Spleen (tissue), 11 donors: Measurements from ENCODE around the gene OR2Z1. TPM values are rescaled to one million over a fixed set of nuclear protein-coding genes. Genes with fewer than 3 reads are reported as not detected.
"Not testable (repeated sequence)": the region's sequence is repeated elsewhere in the genome, so short reads cannot be mapped to it uniquely, and the experiment has no call there.

Experiments
- DNase-seq: peaks from one replicate; pipeline ENCODE4 v3.0.0-alpha.2; 2020
- H3K27ac ChIP-seq, 8 donors: fragments of 200-600 bp; sonication (generic) in 7 of 8; 1 replicate in 4 of 8; 2 replicates in 4 of 8; pipeline versions ENCODE4 v1.5.0 to v1.8.0; 2016 to 2021; ENCODE audit warnings: inconsistent platforms in 4 of 8, mild to moderate bottlenecking in 4 of 8, moderate library complexity in 1 of 8
- H3K27me3 ChIP-seq, 7 donors: fragments of 200-600 bp; sonication (generic) in 6 of 7; replicated peaks in 1 of 7; 1 replicate in 4 of 7; 2 replicates in 3 of 7; pipeline versions ENCODE4 v1.5.0 to v1.8.0; 2016 to 2021; ENCODE audit warnings: inconsistent platforms in 3 of 7, mild to moderate bottlenecking in 1 of 7
- H3K36me3 ChIP-seq, 6 donors: fragments of 200-600 bp; sonication (generic) in 5 of 6; 1 replicate in 4 of 6; 2 replicates in 2 of 6; pipeline versions ENCODE4 v1.5.0 to v1.8.0; 2016 to 2021; ENCODE audit warnings: inconsistent platforms in 2 of 6
- H3K4me1 ChIP-seq, 6 donors: fragments of 200-600 bp; sonication (generic) in 5 of 6; 1 replicate in 3 of 6; 2 replicates in 3 of 6; pipeline versions ENCODE4 v1.5.0 to v1.8.0; 2016 to 2021; ENCODE audit warnings: inconsistent platforms in 3 of 6
- H3K4me3 ChIP-seq, 8 donors: fragments of 200-600 bp; sonication (generic) in 7 of 8; 1 replicate in 4 of 8; 2 replicates in 4 of 8; pipeline versions ENCODE4 v1.5.0 to v1.8.0; 2016 to 2021; ENCODE audit warnings: inconsistent platforms in 4 of 8, mild to moderate bottlenecking in 4 of 8, moderate library complexity in 2 of 8
- H3K9me3 ChIP-seq, 8 donors: fragments of 200-600 bp; sonication (generic) in 7 of 8; 1 replicate in 4 of 8; 2 replicates in 4 of 8; pipeline versions ENCODE4 v1.5.0 to v1.8.0; 2016 to 2021; ENCODE audit warnings: inconsistent platforms in 4 of 8
- POLR2A ChIP-seq, 3 donors: fragments of 450-650 bp; IDR thresholded peaks; one replicate each; pipeline ENCODE4 v1.5.1; 2017; ENCODE audit warnings: antibody characterized with exemption in 3 of 3, mild to moderate bottlenecking in 1 of 3
- POLR2AphosphoS5 ChIP-seq, 3 donors: sonication (generic); formaldehyde crosslinking; IDR thresholded peaks; one replicate each; pipeline ENCODE4 v1.5.1; 2017; ENCODE audit warnings: antibody characterized with exemption in 3 of 3
- WGBS, 5 donors: extraction: QIAGEN DNeasy Blood & Tissue Kit in 3 of 5; methylation state at CpG; one replicate each; pipeline versions ENCODE4 v1.1.5 to v1.1.7; 2013 to 2018; 5-methylcytosine and 5-hydroxymethylcytosine counted together
- intact Hi-C: fragments of 100-400 bp; cut with DNase I; formaldehyde crosslinking; loops from one replicate; pipeline ENCODE4 v1.15.0; 2023; ENCODE audit warnings: low total_unique reads
- polyA plus RNA-seq, 3 donors: library from polyadenylated mRNA; stranded (reverse); fragments of 200-250 nt; gene quantifications; one replicate each; pipeline ENCODE4 v1.2.1, GENCODE V29; 2013
- total RNA-seq, 7 donors: library from RNA; depleted of rRNA in 3 of 7; stranded (reverse); fragments of >200 nt in 3 of 7; fragmentation: NEBNext Ultra II Directional in 4 of 7; extraction: Animal tissue kit (Norgen Biotek cat#: 25700) in 4 of 7; gene quantifications; one replicate each; pipeline versions ENCODE4 v1.1.0 to v1.2.1, GENCODE V29; 2016 to 2021
- TF ChIP-seq, protein P1 (sequence below), 11 experiments: fragments of 200-600 bp in 7 of 11; fragments of 450-650 bp in 4 of 11; sonication (generic) in 4 of 11; IDR thresholded peaks in 8 of 11; conservative IDR thresholded peaks in 3 of 11; 1 replicate in 7 of 11; 2 replicates in 4 of 11; pipeline versions ENCODE4 v1.4.0 to v1.8.0; 2016 to 2021; ENCODE audit warnings: antibody characterized with exemption in 11 of 11, inconsistent platforms in 4 of 11, mild to moderate bottlenecking in 1 of 11
- donor health status: healthy with polysubstance abuse.
- donor health status: DM: no; HTN: no; CAD: no; lungs with moderate emphysema.
- donor health status: DM: no; HTN: no; CAD: no.
- donor health status: Bipolar disorder and iron deficiency.
- donor health status: healthy.
- donor health status: DM: no; HTN: no; CAD: no.
- donor health status: DM: yes; HTN: yes; CAD: no.

Gene OR2Z1
- total and polyA plus RNA-seq, 10 donors = not detected

DNA sequence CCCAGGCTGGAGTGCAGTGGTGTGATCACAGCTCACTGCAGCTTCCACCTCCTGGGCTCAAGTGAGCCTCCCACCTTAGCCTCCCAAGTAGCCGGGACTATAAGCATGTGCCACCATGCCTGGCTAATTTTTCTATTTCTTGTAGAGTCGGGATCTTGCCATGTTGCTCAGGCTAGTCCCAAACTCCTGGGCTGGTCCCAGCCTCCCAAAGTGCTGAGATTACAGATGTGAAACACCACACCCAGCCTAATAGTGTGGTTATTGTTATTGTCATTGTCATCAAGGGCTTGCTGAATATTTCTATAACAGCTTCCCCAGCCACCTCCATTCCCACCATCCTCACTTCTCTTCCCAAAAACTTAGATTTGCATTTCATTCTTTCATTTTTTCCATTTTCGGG lies 2.8 kb downstream of the OR2Z1 start:
- no peaks in the 10 kb centered on the region for H3K4me1 ChIP-seq
- H3K4me3 ChIP-seq = no peak overlapping the region
- no peak for DNase-seq
- no peaks in the 10 kb centered on the region for H3K36me3 ChIP-seq
- H3K27me3 ChIP-seq = peaks cover 0 to 40% (median 0%) of the 10 kb centered on the region in 7 donors
- no peak for TF ChIP-seq POLR2AphosphoS5 (IDR thresholded peaks at IDR 0.05)
- TF ChIP-seq, protein P1, sequence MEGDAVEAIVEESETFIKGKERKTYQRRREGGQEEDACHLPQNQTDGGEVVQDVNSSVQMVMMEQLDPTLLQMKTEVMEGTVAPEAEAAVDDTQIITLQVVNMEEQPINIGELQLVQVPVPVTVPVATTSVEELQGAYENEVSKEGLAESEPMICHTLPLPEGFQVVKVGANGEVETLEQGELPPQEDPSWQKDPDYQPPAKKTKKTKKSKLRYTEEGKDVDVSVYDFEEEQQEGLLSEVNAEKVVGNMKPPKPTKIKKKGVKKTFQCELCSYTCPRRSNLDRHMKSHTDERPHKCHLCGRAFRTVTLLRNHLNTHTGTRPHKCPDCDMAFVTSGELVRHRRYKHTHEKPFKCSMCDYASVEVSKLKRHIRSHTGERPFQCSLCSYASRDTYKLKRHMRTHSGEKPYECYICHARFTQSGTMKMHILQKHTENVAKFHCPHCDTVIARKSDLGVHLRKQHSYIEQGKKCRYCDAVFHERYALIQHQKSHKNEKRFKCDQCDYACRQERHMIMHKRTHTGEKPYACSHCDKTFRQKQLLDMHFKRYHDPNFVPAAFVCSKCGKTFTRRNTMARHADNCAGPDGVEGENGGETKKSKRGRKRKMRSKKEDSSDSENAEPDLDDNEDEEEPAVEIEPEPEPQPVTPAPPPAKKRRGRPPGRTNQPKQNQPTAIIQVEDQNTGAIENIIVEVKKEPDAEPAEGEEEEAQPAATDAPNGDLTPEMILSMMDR (IDR thresholded peaks at IDR 0.05 in 8 of 11, conservative IDR thresholded peaks at IDR 0.05 in 3 of 11) = no peak
- no peak for TF ChIP-seq POLR2A (IDR thresholded peaks at IDR 0.05)
- WGBS, 5 donors = 60 to 77% (median 65%) methylated on average over 3 of the region's 3 CpGs
- H3K9me3 ChIP-seq = peaks cover 0 to 3% (median 0%) of the 10 kb centered on the region in 8 donors
- H3K27ac ChIP-seq = no peak overlapping the region
- intact Hi-C loops = no loop called here

DNA sequence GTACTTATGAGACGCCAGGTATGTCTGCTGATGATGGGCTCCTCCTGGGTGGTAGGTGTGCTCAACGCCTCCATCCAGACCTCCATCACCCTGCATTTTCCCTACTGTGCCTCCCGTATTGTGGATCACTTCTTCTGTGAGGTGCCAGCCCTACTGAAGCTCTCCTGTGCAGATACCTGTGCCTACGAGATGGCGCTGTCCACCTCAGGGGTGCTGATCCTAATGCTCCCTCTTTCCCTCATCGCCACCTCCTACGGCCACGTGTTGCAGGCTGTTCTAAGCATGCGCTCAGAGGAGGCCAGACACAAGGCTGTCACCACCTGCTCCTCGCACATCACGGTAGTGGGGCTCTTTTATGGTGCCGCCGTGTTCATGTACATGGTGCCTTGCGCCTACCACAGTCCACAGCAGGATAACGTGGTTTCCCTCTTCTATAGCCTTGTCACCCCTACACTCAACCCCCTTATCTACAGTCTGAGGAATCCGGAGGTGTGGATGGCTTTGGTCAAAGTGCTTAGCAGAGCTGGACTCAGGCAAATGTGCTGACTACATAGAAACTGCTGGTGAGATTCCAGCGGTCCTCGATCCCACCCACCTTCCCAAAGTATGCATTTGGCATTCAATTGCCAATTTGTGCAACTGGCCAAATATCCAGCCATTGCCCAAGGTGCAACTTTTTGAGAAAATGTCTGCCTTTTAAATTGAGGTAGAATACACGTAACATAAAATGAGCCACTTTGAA lies 10.2 kb downstream of the OR2Z1 start:
- intact Hi-C loops = no loop called here
- WGBS, 5 donors = 55 to 72% (median 61%) methylated on average over 18 to 19 of the region's 19 CpGs

DNA sequence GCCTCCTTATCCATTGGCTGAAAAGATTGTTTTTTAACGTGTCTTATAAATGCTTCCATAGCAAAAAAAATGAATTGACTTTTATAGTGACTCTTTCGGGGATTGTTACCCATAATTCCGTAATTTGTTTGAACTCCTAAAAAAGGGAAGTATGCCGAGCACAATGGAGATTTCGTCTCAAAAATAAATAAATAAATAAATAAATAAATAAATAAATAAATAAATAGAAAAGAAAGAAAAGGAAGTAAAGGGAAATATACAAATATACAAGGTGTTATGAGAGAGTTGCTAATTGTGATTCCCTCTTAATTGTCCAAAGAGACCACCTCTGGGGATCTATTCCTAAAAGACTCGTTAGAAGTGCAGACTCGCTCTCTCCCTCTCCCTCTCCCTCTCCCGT lies 16.9 kb downstream of the OR2Z1 start:
- WGBS, 5 donors = 75 to 90% (median 85%) methylated on average over 8 of the region's 8 CpGs
- H3K4me3 ChIP-seq = no peak overlapping the region
- intact Hi-C loops = no loop called here
- H3K27ac ChIP-seq = no peak overlapping the region
- no peaks in the 10 kb centered on the region for H3K27me3 ChIP-seq
- H3K36me3 ChIP-seq = no peaks in the 10 kb centered on the region
- no peak for DNase-seq
- TF ChIP-seq POLR2AphosphoS5 (IDR thresholded peaks at IDR 0.05) (no peak), POLR2A (IDR thresholded peaks at IDR 0.05) (no peak)
- TF ChIP-seq, protein P1 (IDR thresholded peaks at IDR 0.05 in 8 of 11, conservative IDR thresholded peaks at IDR 0.05 in 3 of 11) = no peak
- H3K9me3 ChIP-seq = peaks cover 0 to 5% (median 0%) of the 10 kb centered on the region in 8 donors
- H3K4me1 ChIP-seq = no peaks in the 10 kb centered on the region

More for the DNA sequence above, 10.2 kb downstream of the OR2Z1 start:
- Histone ChIP-seq H3K27me3 (peaks cover 0 to 20% (median 0%) of the 10 kb centered on the region in 7 donors), H3K36me3 (no peaks in the 10 kb centered on the region), H3K4me3 (no peak overlapping the region), H3K9me3 (peaks cover 0 to 11% (median 0%) of the 10 kb centered on the region in 8 donors), H3K27ac (no peak overlapping the region), H3K4me1 (no peaks in the 10 kb centered on the region)
- TF ChIP-seq POLR2A (IDR thresholded peaks at IDR 0.05) (no peak), POLR2AphosphoS5 (IDR thresholded peaks at IDR 0.05) (no peak)
- TF ChIP-seq, protein P1 (IDR thresholded peaks at IDR 0.05 in 8 of 11, conservative IDR thresholded peaks at IDR 0.05 in 3 of 11) = no peak
- DNase-seq = no peak

DNA sequence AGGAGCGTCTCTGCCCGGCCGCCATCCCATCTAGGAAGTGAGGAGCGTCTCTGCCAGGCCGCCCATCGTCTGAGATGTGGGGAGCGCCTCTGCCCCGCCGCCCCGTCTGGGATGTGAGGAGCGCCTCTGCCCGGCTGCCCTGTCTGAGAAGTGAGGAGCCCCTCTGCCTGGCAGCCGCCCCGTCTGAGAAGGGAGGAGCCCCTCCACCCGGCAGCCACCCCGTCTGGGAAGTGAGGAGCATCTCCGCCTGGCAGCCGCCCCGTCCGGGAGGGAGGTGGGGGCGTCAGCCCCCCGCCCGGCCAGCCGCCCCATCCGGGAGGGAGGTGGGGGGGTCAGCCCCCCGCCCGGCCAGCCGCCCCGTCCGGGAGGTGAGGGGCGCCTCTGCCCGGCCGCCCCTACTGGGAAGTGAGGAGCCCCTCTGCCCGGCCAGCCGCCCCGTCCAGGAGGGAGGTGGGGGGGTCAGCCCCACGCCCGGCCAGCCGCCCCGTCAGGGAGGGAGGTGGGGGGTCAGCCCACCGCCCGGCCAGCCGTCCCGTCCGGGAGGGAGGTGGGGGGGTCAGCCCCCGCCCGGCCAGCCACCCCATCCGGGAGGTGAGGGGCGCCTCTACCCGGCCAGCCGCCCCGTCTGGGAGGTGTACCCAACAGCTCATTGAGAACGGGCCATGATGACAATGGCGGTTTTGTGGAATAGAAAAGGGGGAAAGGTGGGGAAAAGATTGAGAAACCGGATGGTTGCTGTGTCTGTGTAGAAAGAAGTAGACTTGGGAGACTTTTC lies 18.0 kb downstream of the OR2Z1 start:
- H3K27ac ChIP-seq, H3K27me3 ChIP-seq, H3K4me1 ChIP-seq, intact Hi-C loops, H3K9me3 ChIP-seq, DNase-seq, H3K36me3 ChIP-seq, H3K4me3 ChIP-seq: not testable (repeated sequence)
- 89 to 93% (median 92%) methylated on average over 18 to 41 of the region's 55 CpGs for WGBS, 5 donors

DNA sequence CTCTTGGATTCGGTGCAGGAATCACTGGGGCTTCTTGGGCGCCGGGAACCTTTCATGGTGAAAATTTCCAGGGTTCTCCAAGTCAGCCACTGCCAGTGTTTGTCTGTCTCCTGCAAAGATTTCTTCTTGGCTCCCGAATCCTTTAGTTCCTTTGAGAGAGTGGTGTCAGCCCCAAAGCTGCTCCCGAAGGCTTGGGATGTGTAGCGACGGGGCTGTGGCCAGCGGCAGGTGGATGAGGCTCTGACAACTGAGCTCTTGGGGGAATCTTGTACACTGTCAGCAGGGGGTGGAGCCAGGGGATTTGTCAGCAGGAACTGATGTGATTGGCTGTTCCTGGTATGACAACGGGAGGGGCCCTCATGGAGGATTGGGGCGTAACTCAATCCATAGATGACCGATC lies 45.8 kb downstream of the OR2Z1 start:
- DNase-seq, H3K27me3 ChIP-seq, H3K4me3 ChIP-seq, H3K9me3 ChIP-seq, H3K36me3 ChIP-seq, intact Hi-C loops, H3K27ac ChIP-seq, H3K4me1 ChIP-seq: not testable (repeated sequence)
- WGBS, 5 donors = 82 to 86% (median 83%) methylated on average over 5 of the region's 11 CpGs; no CpG with 5 or more reads in 1 of the 5 donors

DNA sequence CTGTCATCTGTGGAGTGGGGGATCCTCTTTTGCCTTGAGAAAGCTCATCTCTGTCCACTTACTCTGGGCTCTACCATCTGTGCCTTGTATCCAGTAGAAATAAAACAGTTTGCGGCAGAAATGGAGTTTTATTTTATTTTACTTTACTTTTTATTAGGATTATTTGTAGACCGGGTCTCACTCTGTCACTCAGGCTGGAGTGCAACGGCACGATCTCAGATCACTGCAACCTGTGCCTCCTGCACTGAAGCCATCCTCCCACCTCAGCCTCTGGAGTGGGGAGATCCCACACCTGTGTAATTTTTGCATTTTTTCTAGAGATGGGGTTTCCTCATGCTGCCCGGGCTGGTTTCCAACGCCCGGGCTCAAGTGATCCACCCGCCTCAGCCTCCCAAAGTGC lies 47.8 kb downstream of the OR2Z1 start:
- H3K27me3 ChIP-seq, H3K4me1 ChIP-seq, H3K27ac ChIP-seq, H3K36me3 ChIP-seq, H3K9me3 ChIP-seq, intact Hi-C loops, DNase-seq, H3K4me3 ChIP-seq: not testable (repeated sequence)
- 76 to 95% (median 94%) methylated on average over 3 to 4 of the region's 8 CpGs for WGBS, 5 donors

DNA sequence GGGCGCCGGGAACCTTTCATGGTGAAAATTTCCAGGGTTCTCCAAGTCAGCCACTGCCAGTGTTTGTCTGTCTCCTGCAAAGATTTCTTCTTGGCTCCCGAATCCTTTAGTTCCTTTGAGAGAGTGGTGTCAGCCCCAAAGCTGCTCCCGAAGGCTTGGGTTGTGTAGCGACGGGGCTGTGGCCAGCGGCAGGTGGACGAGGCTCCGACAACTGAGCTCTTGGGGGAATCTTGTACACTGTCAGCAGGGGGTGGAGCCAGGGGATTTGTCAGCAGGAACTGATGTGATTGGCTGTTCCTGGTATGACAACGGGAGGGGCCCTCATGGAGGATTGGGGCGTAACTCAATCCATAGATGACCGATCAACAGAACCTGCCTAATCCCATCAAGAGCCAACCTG lies 52.2 kb downstream of the OR2Z1 start:
- intact Hi-C loops, H3K9me3 ChIP-seq, H3K4me1 ChIP-seq, DNase-seq, H3K36me3 ChIP-seq, H3K27ac ChIP-seq, H3K27me3 ChIP-seq, H3K4me3 ChIP-seq: not testable (repeated sequence)
- WGBS, 5 donors = 82 to 87% methylated on average over 6 of the region's 12 CpGs; no CpG with 5 or more reads in 3 of the 5 donors
